OCI-LY7 (cell line): ENCODE measurements around the gene PAFAH1B1. TPM values are rescaled to one million over a fixed set of nuclear protein-coding genes. Genes with fewer than 3 reads are reported as not detected.

Source experiments
- BruUV-seq: library from RNA; stranded (reverse); fragments of 400-500 nt; replicated peaks from 2 replicates; lab custom pipeline; 2021; lab: Mats Ljungman, UMichigan
- CTCF ChIA-PET: fragments of 300-600 bp; sonication (Branson Sonifier 250); formaldehyde crosslinking; loops from one replicate; lab custom pipeline; 2022; ENCODE audit warnings: antibody characterized with exemption; ENCODE audit not compliant: unreplicated experiment; lab: Charles Lee
- POLR2A ChIA-PET: fragments of 300-600 bp; sonication (Branson Sonifier 250); formaldehyde crosslinking; loops from one replicate; lab custom pipeline; 2022; ENCODE audit warnings: antibody characterized with exemption; lab: Charles Lee
- DNase-seq: peaks from one replicate; pipeline ENCODE4 v3.0.0-alpha.2; 2015; ENCODE audit warnings: low spot score
- H2AFZ ChIP-seq: fragments of 200-600 bp; sonication (generic), shearing (Covaris generic); 2 replicates; pipeline ENCODE4 v1.6.1; 2014; ENCODE audit warnings: mild to moderate bottlenecking, antibody characterized with exemption, low read length, moderate library complexity
- H3K27ac ChIP-seq: fragments of 200-600 bp; sonication (generic); 2 replicates; pipeline ENCODE4 v1.5.1; 2014; ENCODE audit warnings: mixed run types, low read depth, mild to moderate bottlenecking, moderate library complexity, low read length, inconsistent platforms; ENCODE audit not compliant: poor library complexity, severe bottlenecking
- H3K36me3 ChIP-seq: fragments of 200-600 bp; sonication (generic); 2 replicates; pipeline ENCODE4 v1.6.1; 2014; ENCODE audit warnings: mild to moderate bottlenecking, antibody characterized with exemption, low read length, moderate library complexity, mixed read lengths; ENCODE audit not compliant: insufficient read depth
- H3K4me1 ChIP-seq: fragments of 200-600 bp; sonication (generic); 2 replicates; pipeline ENCODE4 v1.5.1; 2014; ENCODE audit warnings: mild to moderate bottlenecking, low read length; ENCODE audit not compliant: insufficient read depth, poor library complexity, severe bottlenecking
- H3K4me2 ChIP-seq: fragments of 200-600 bp; sonication (generic); 2 replicates; pipeline ENCODE4 v1.6.1; 2014; ENCODE audit warnings: mild to moderate bottlenecking, low read length
- H3K4me3 ChIP-seq: fragments of 200-600 bp; sonication (generic); 2 replicates; pipeline ENCODE4 v1.5.1; 2014; ENCODE audit warnings: mild to moderate bottlenecking, low read depth, low read length; ENCODE audit not compliant: poor library complexity, severe bottlenecking
- H3K79me2 ChIP-seq: fragments of 200-600 bp; sonication (generic); 2 replicates; pipeline ENCODE4 v1.6.1; 2016; ENCODE audit warnings: low read depth, mild to moderate bottlenecking, low read length, moderate library complexity, mixed read lengths; ENCODE audit not compliant: insufficient read depth
- H3K9me2 ChIP-seq: fragments of 200-600 bp; sonication (generic); 2 replicates; pipeline ENCODE4 v1.6.1; 2016; ENCODE audit warnings: mild to moderate bottlenecking, low read length, mixed read lengths; ENCODE audit not compliant: insufficient read depth
- H3K9me3 ChIP-seq: fragments of 200-600 bp; sonication (generic); 2 replicates; pipeline ENCODE4 v1.6.1; 2014; ENCODE audit warnings: mild to moderate bottlenecking, mixed run types, low read length, mixed read lengths
- H4K20me1 ChIP-seq: fragments of 200-600 bp; sonication (generic); 2 replicates; pipeline ENCODE4 v1.6.1; 2014; ENCODE audit warnings: mild to moderate bottlenecking, antibody characterized with exemption, low read length, moderate library complexity, mixed read lengths; ENCODE audit not compliant: insufficient read depth
- CTCF ChIP-seq: fragments of 200-600 bp; sonication (generic); conservative IDR thresholded peaks from 2 replicates; pipeline ENCODE4 v1.5.1; 2014; ENCODE audit warnings: mild to moderate bottlenecking, antibody characterized with exemption, low read length, moderate library complexity, mixed read lengths
- EZH2phosphoT487 ChIP-seq: fragments of 200-600 bp; sonication (generic); IDR thresholded peaks from 2 replicates; pipeline ENCODE4 v1.6.1; 2018; ENCODE audit warnings: low read depth, borderline replicate concordance, mild to moderate bottlenecking, mixed run types, antibody characterized with exemption, low read length, moderate library complexity, mixed read lengths
- intact Hi-C: fragments of 100-400 bp; cut with micrococcal nuclease; formaldehyde crosslinking; loops from one replicate; pipeline ENCODE4 v1.10.0; 2022; ENCODE audit not compliant: unreplicated experiment
- total RNA-seq, 2 experiments: library from RNA; depleted of rRNA in 1 of 2; stranded (reverse); fragments of >200 nt in 1 of 2; shearing (Covaris generic) in 1 of 2; gene quantifications; 2 replicates each; pipeline ENCODE4 v1.2.3, GENCODE V29; 2014 to 2022

PAFAH1B1 gene
- total RNA-seq, 2 experiments from 2014 or later: 51.1 to 127 TPM

DNA sequence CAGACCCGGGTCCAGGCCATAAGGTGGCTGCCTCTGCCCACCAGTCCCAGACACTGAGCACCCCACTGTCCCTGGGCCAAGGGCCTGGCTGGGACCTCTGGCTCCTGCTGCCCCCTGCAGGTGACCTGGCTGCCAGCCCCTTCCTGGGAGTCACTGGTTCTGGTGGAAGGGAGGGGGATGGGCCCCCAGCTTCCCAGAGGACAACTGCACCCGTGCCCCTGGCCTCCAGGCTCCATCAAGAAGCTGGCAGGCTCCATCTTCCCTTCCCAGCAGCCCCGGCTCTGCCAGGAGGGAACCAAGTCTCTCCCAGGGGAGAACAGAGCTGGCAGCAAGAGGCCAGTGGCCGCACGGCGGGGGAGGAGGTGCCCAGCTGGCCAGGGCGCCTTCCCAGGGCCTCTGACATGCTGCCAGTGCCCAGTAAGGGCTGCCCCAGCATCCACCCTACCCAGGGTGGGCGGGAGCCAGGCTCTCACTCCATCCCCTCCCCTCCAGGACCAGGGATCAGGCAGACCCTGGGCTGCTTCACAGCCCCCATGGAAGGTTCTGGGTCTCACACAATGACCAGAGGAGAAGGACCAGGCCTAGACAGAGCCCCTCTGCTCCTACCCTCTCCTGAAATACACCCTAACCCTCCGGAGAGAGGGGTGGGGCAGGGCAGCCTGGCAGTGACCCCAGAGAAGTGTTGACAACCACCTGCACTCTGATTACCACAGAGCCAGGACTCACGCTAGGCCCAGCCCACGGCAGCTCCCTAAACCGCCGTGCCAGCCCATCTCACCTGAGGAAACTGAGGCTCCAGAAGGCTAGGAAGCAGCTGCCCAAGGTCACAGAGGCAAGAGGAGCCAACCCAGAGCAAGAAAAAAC lies 114.5 kb downstream of the PAFAH1B1 start:
- intact Hi-C loops: no loop called here
- BruUV-seq: no TSS peak
- H2AFZ ChIP-seq: no peak overlapping the region
- H3K79me2 ChIP-seq: peaks cover 77% of the 10 kb centered on the region
- TF ChIP-seq EZH2phosphoT487: no peak
- TF ChIP-seq CTCF: peak; percentile 67
- DNase-seq: peak; percentile 34
- ChIA-PET CTCF (no interaction called here), POLR2A (no interaction called here)
- H3K9me2 ChIP-seq: no peaks in the 10 kb centered on the region
- peaks cover 9% of the 10 kb centered on the region for H4K20me1 ChIP-seq
- peaks cover 61% of the 10 kb centered on the region for H3K36me3 ChIP-seq
- no peaks in the 10 kb centered on the region for H3K9me3 ChIP-seq
- H3K4me2 ChIP-seq: peak overlapping the region; percentile 100
- H3K4me3 ChIP-seq: peak overlapping the region; percentile 17
- peaks cover 30% of the 10 kb centered on the region for H3K4me1 ChIP-seq
- no peak overlapping the region for H3K27ac ChIP-seq

- no peaks in the 10 kb centered on the region for H3K9me3 ChIP-seq
- H3K4me2 ChIP-seq: peak overlapping the region; percentile 100
- ChIA-PET CTCF (interaction anchor here (0.7 kb wide), 1 partner anchor 136 kb away, joined by 5 read pairs; no protein-coding TSS in a partner anchor), POLR2A (no interaction called here)
- H3K79me2 ChIP-seq: peaks cover 81% of the 10 kb centered on the region
- DNase-seq: no peak
- peaks cover 32% of the 10 kb centered on the region for H3K4me1 ChIP-seq
- H3K9me2 ChIP-seq: no peaks in the 10 kb centered on the region
- H3K4me3 ChIP-seq: peak overlapping the region; percentile 100
- intact Hi-C loops: no loop called here
- no peak for TF ChIP-seq CTCF
- TF ChIP-seq EZH2phosphoT487: no peak
- H3K27ac ChIP-seq: peak overlapping the region; percentile 65
- H3K36me3 ChIP-seq: peaks cover 53% of the 10 kb centered on the region
- BruUV-seq: no TSS peak
- no peak overlapping the region for H2AFZ ChIP-seq
- peaks cover 9% of the 10 kb centered on the region for H4K20me1 ChIP-seq
Measured at GRCh38 chr17:2708585-2709182, 115.2 kb downstream of the PAFAH1B1 start.
